Activated T-helper 1 cell treated with anti-CD3 and anti-CD28 coated beads, Interleukin-12 subunit alpha, Interleukin-12 subunit beta, Interleukin-2, Interleukin-4 antibody, amounts not matched to agents 30 ng/mL and 10 ng/mL and 1 ng/mL, durations not matched to agents 14 hours and 24 hours and 36 hours (primary cell): ENCODE data around the gene CFHR2. TPM values are rescaled to one million over a fixed set of nuclear protein-coding genes. Genes with fewer than 3 reads are reported as not detected.
"Not testable (repeated sequence)": the region's sequence is repeated elsewhere in the genome, so short reads cannot be mapped to it uniquely, and the experiment has no call there.

Source experiments
- DNase-seq: peaks from one replicate; pipeline ENCODE4 v3.0.0; 2021; ENCODE audit warnings: low spot score
- H3K27ac Mint-ChIP-seq: one replicate; pipeline ENCODE4 v1.8.0; 2021; ENCODE audit warnings: mild to moderate bottlenecking, mixed read lengths
- H3K27me3 Mint-ChIP-seq: one replicate; pipeline ENCODE4 v1.8.0; 2022; ENCODE audit warnings: mild to moderate bottlenecking, moderate library complexity, mixed read lengths; ENCODE audit not compliant: insufficient read depth
- H3K36me3 Mint-ChIP-seq: one replicate; pipeline ENCODE4 v1.8.0; 2021; ENCODE audit warnings: low read depth, mixed read lengths
- H3K4me1 Mint-ChIP-seq: one replicate; pipeline ENCODE4 v1.8.0; 2021; ENCODE audit warnings: low read depth, mixed read lengths
- H3K4me3 Mint-ChIP-seq: one replicate; pipeline ENCODE4 v1.8.0; 2021; ENCODE audit warnings: mild to moderate bottlenecking, moderate library complexity, mixed read lengths
- H3K9me3 Mint-ChIP-seq: one replicate; pipeline ENCODE4 v1.8.0; 2021; ENCODE audit warnings: mixed read lengths
- intact Hi-C: fragments of 100-400 bp; cut with micrococcal nuclease; formaldehyde crosslinking; loops from one replicate; pipeline ENCODE4 v1.15.1; 2024
- total RNA-seq: library from RNA; stranded (reverse); gene quantifications from 2 replicates; pipeline ENCODE4 v1.2.3, GENCODE V29; 2022

Gene CFHR2
- total RNA-seq: not detected in 2 replicates

- H3K27me3 Mint-ChIP-seq, H3K4me1 Mint-ChIP-seq, H3K4me3 Mint-ChIP-seq, DNase-seq, H3K36me3 Mint-ChIP-seq, H3K9me3 Mint-ChIP-seq, H3K27ac Mint-ChIP-seq, intact Hi-C loops: not testable (repeated sequence)
Observed at GRCh38 chr1:196943568-196943967, at the start of gene CFHR2. TSS of gene CFHR2 (plus strand) at chr1:196943738. CDS start at chr1:196943881, 143 bp downstream.

- intact Hi-C loops: no loop called here
- H3K9me3 Mint-ChIP-seq: no peaks in the 10 kb centered on the region
- peaks cover 2% of the 10 kb centered on the region for H3K27me3 Mint-ChIP-seq
- no peak overlapping the region for H3K27ac Mint-ChIP-seq
- H3K36me3 Mint-ChIP-seq: no peaks in the 10 kb centered on the region
- no peak overlapping the region for H3K4me3 Mint-ChIP-seq
- DNase-seq: no peak
- no peaks in the 10 kb centered on the region for H3K4me1 Mint-ChIP-seq
Observed at GRCh38 chr1:196896355-196896754, 47.2 kb upstream of the CFHR2 start.

DNA sequence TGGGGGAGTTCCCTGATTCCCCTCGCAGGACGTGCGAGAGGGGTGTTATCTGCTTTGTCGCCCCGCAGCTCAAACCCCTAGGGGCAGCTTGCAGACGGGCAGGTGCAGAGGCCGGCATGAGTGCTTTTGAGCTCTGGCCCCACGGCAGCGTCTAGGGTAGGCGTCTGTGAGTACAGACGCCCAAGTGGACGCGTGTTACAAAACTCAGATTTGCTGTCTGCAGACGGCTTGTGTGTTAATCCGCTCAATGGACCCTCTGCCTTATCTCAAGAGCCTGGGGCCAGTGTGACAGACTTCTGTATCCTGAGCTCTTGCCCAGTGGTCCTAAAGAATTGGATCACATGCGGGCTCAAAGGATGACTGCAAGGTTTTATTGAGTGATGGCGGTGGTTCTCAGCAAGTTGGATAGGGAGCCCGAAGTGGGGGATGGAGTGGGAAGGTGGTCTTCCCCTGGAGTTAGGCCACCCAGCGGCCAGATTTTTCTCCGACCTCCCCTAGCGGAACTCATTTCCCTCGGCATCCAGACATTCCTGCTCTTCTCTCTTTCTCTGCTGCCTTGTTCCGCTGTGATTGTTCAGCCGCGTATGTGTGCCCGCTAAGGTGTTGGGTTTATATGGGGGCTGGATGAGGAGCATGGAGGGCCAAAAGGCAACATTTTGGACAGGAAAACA, 46.2 kb upstream of the CFHR2 start:
- H3K27ac Mint-ChIP-seq: no peak overlapping the region
- no peak overlapping the region for H3K4me3 Mint-ChIP-seq
- no peaks in the 10 kb centered on the region for H3K36me3 Mint-ChIP-seq
- H3K4me1 Mint-ChIP-seq: no peaks in the 10 kb centered on the region
- intact Hi-C loops: no loop called here
- no peak for DNase-seq
- H3K27me3 Mint-ChIP-seq: no peaks in the 10 kb centered on the region
- H3K9me3 Mint-ChIP-seq: no peaks in the 10 kb centered on the region

GRCh38 chr1:196902344-196902743, 41.2 kb upstream of the CFHR2 start:
- no peak overlapping the region for H3K27ac Mint-ChIP-seq
- intact Hi-C loops: no loop called here
- H3K27me3 Mint-ChIP-seq: no peaks in the 10 kb centered on the region

GRCh38 chr1:196910215-196910614, 33.3 kb upstream of the CFHR2 start:
- no peaks in the 10 kb centered on the region for H3K36me3 Mint-ChIP-seq
- H3K27ac Mint-ChIP-seq: no peak overlapping the region
- intact Hi-C loops: no loop called here
- H3K9me3 Mint-ChIP-seq: no peaks in the 10 kb centered on the region
- H3K4me3 Mint-ChIP-seq: no peak overlapping the region
- no peaks in the 10 kb centered on the region for H3K4me1 Mint-ChIP-seq
- no peaks in the 10 kb centered on the region for H3K27me3 Mint-ChIP-seq
- no peak for DNase-seq

More at GRCh38 chr1:196902344-196902743, 41.2 kb upstream of the CFHR2 start:
- Mint-ChIP-seq H3K4me1 (no peaks in the 10 kb centered on the region), H3K36me3 (no peaks in the 10 kb centered on the region), H3K9me3 (no peaks in the 10 kb centered on the region), H3K4me3 (no peak overlapping the region)
- no peak for DNase-seq

DNA sequence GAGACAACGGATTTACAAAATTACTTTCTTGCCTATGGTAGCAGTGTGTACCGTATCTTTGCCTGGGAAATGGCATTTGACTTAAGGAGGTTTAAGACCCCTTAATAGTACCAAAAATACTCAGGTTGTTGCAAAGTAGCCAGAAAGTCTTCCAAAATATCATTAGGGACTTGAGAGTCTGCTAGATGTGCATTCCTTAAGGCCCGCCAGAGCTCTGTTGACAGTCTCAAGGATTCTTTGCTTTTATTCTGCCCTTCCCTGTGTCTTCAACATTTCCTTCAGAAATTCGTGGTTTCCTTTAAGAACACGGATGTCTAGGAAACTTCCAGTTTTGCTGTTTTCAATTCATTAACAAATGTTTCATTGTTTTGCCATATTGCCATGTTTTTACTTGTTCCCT, 31.3 kb upstream of the CFHR2 start:
- H3K9me3 Mint-ChIP-seq, intact Hi-C loops, H3K36me3 Mint-ChIP-seq, DNase-seq, H3K27me3 Mint-ChIP-seq, H3K27ac Mint-ChIP-seq, H3K4me1 Mint-ChIP-seq, H3K4me3 Mint-ChIP-seq: not testable (repeated sequence)

- H3K4me3 Mint-ChIP-seq, H3K27me3 Mint-ChIP-seq, H3K9me3 Mint-ChIP-seq, DNase-seq, intact Hi-C loops, H3K4me1 Mint-ChIP-seq, H3K36me3 Mint-ChIP-seq, H3K27ac Mint-ChIP-seq: not testable (repeated sequence)
Observed at GRCh38 chr1:196926839-196927238, 16.7 kb upstream of the CFHR2 start.

DNA sequence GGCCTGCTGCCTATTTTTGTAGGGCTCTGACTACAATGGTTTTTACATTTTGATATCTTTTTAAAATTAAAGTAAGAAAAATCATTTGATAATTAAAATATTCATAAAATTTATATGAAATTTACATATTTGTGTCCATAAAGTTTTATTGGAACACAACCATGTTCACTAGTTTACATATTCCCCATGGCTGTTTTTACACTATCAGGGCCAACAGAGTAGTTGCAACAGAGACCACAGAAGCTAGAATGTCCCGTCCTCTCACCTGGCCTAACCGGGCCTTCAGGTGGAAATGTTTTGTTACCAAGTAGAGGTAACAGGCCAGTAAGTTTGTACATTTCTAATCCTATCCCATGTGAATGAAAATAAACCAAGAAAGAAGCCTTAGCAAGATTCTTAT, 10.7 kb upstream of the CFHR2 start:
- H3K36me3 Mint-ChIP-seq, intact Hi-C loops, H3K4me3 Mint-ChIP-seq, DNase-seq, H3K27ac Mint-ChIP-seq, H3K9me3 Mint-ChIP-seq, H3K4me1 Mint-ChIP-seq, H3K27me3 Mint-ChIP-seq: not testable (repeated sequence)

DNA sequence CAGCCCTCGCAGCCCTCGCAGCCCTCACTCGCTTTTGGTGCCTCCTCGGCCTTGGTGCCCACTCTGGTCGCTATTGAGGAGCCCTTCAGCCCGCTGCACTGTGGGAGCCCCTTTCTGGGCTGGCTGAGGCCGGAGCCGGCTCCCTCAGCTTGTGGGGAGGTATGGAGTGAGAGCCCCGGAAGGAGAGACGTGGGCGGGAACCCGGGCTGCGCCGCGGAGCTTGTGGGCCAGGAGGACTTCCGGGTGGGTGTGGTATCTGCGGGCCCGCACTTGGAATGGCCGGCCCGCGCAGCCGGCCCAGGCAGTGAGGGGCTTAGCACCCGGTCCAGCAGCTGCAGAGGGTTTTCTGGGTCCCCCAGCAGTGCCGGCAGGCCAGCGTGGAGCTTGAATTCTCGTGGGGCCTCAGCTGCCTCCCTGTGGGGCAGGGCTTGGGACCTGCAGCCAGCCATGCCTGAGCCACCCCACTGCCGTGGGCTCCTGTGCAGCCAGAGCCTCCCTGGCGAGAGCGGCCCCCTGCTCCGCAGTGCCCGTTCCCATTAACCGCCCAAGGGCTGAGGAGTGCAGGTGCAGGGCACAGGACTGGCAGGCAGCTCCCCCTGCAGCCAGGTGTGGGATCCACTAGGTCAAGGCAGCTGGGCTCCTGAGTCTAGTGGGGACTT, 9.9 kb upstream of the CFHR2 start:
- Mint-ChIP-seq H3K27me3 (no peaks in the 10 kb centered on the region), H3K36me3 (no peaks in the 10 kb centered on the region), H3K4me3 (no peak overlapping the region), H3K9me3 (no peaks in the 10 kb centered on the region), H3K4me1 (no peaks in the 10 kb centered on the region), H3K27ac (no peak overlapping the region)
- DNase-seq: no peak
- intact Hi-C loops: no loop called here

GRCh38 chr1:196941474-196941873, 2.1 kb upstream of the CFHR2 start:
- intact Hi-C loops: not testable (repeated sequence)

GRCh38 chr1:196951711-196952394, 8.3 kb downstream of the CFHR2 start:
- Mint-ChIP-seq H3K9me3 (no peaks in the 10 kb centered on the region), H3K27ac (no peak overlapping the region), H3K4me3 (no peak overlapping the region), H3K4me1 (no peaks in the 10 kb centered on the region), H3K36me3 (no peaks in the 10 kb centered on the region), H3K27me3 (no peaks in the 10 kb centered on the region)
- no peak for DNase-seq
- intact Hi-C loops: loop anchor here (10.0 kb wide), 1 partner anchor 147 kb away; no protein-coding TSS in a partner anchor

More at GRCh38 chr1:196941474-196941873, 2.1 kb upstream of the CFHR2 start:
- not testable (repeated sequence) for H3K4me3 Mint-ChIP-seq, DNase-seq, H3K27ac Mint-ChIP-seq, H3K4me1 Mint-ChIP-seq, H3K27me3 Mint-ChIP-seq, H3K36me3 Mint-ChIP-seq, H3K9me3 Mint-ChIP-seq

DNA sequence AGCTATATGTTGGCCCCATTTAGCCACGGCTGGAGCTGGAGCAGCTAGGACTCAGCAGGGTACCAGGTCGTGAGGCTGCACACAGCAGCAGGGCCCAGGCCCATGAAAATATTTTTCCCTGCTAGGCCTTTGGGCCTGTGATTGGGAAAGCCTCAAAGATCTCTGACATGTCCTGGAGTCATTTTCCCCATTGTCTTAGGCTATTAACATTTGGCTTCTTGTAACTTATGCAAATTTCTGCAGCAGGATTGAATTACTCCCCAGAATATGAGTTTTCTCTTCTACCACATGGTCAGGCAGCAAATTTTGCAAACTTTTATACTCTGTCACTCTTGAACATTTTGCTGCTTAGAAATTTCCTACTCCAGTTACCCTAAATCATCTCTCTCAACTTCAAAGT, 11.2 kb downstream of the CFHR2 start:
- no peak for DNase-seq
- Mint-ChIP-seq H3K9me3 (no peaks in the 10 kb centered on the region), H3K4me1 (no peaks in the 10 kb centered on the region), H3K27me3 (no peaks in the 10 kb centered on the region), H3K4me3 (no peak overlapping the region), H3K36me3 (no peaks in the 10 kb centered on the region), H3K27ac (no peak overlapping the region)
- intact Hi-C loops: loop anchor here (10.0 kb wide), 1 partner anchor 150 kb away; no protein-coding TSS in a partner anchor

- no peaks in the 10 kb centered on the region for H3K4me1 Mint-ChIP-seq
- DNase-seq: no peak
- H3K4me3 Mint-ChIP-seq: no peak overlapping the region
- no peaks in the 10 kb centered on the region for H3K9me3 Mint-ChIP-seq
- no peaks in the 10 kb centered on the region for H3K27me3 Mint-ChIP-seq
- no peak overlapping the region for H3K27ac Mint-ChIP-seq
- intact Hi-C loops: loop anchor here (10.0 kb wide), 1 partner anchor 151 kb away; no protein-coding TSS in a partner anchor
- no peaks in the 10 kb centered on the region for H3K36me3 Mint-ChIP-seq
Observed at GRCh38 chr1:196955926-196956325, 12.4 kb downstream of the CFHR2 start.
